CD4-positive, CD25-positive, alpha-beta regulatory T cell (primary cell): ENCODE data around the gene ZRANB1. TPM values are rescaled to one million over a fixed set of nuclear protein-coding genes. Genes with fewer than 3 reads are reported as not detected.
A peak's percentile ranks its signal among the peaks of the same experiment; 100 is the strongest.

ENCODE experiments used
- ATAC-seq, 2 donors: fragments of 150-1000 bp; cut with Tn5 transposase; one replicate each; pipeline ENCODE4 v1.10.0; 2021; ENCODE audit warnings: low read depth in 2 of 2, moderate number of reproducible peaks in 2 of 2, moderate library complexity in 1 of 2
- DNase-seq, 3 donors: peaks; one replicate each; pipeline versions ENCODE4 v3.0.0 to v3.0.0-alpha.2; 2012 to 2022; ENCODE audit warnings: mixed read lengths in 1 of 3
- H3K27ac ChIP-seq: one replicate; pipeline ENCODE4 v1.7.0; 2013; ENCODE audit warnings: mild to moderate bottlenecking, low read length; ENCODE audit not compliant: insufficient read depth, poor library complexity, severe bottlenecking
- H3K27me3 ChIP-seq: one replicate; pipeline ENCODE4 v1.7.0; 2013; ENCODE audit warnings: low read length; ENCODE audit not compliant: control insufficient read depth, insufficient read depth
- H3K36me3 ChIP-seq: one replicate; pipeline ENCODE4 v1.7.0; 2013; ENCODE audit warnings: mild to moderate bottlenecking, low read length, moderate library complexity; ENCODE audit not compliant: control insufficient read depth, insufficient read depth
- H3K4me1 ChIP-seq: 2 replicates; pipeline ENCODE4 v1.7.0; 2013; ENCODE audit warnings: mild to moderate bottlenecking, low read length; ENCODE audit not compliant: insufficient read depth, control insufficient read depth, poor library complexity, severe bottlenecking
- H3K4me3 ChIP-seq: one replicate; pipeline ENCODE4 v1.7.0; 2013; ENCODE audit warnings: low read depth, mild to moderate bottlenecking, low read length, moderate library complexity
- H3K9me3 ChIP-seq, 2 experiments: 1 replicate in 1 of 2; 2 replicates in 1 of 2; pipeline ENCODE4 v1.7.0; 2013; ENCODE audit warnings: low read length in 2 of 2, mild to moderate bottlenecking in 1 of 2, moderate library complexity in 1 of 2; ENCODE audit not compliant: control insufficient read depth in 2 of 2
- H3K27ac Mint-ChIP-seq, 3 donors: one replicate each; pipeline ENCODE4 v1.8.0; 2020 to 2022; ENCODE audit warnings: mild to moderate bottlenecking in 3 of 3, mixed read lengths in 3 of 3, moderate library complexity in 2 of 3
- H3K27me3 Mint-ChIP-seq: one replicate; pipeline ENCODE4 v1.8.0; 2022; ENCODE audit warnings: mild to moderate bottlenecking, mixed read lengths
- H3K36me3 Mint-ChIP-seq: one replicate; pipeline ENCODE4 v1.8.0; 2020; ENCODE audit warnings: mixed read lengths
- H3K4me1 Mint-ChIP-seq, 4 donors: one replicate each; pipeline ENCODE4 v1.8.0; 2020 to 2022; ENCODE audit warnings: mixed read lengths in 4 of 4, mild to moderate bottlenecking in 1 of 4
- H3K4me3 Mint-ChIP-seq, 4 donors: one replicate each; pipeline ENCODE4 v1.8.0; 2020 to 2022; ENCODE audit warnings: mild to moderate bottlenecking in 4 of 4, mixed read lengths in 4 of 4, moderate library complexity in 3 of 4
- H3K9me3 Mint-ChIP-seq, 7 donors: one replicate each; pipeline ENCODE4 v1.8.0; 2020 to 2022; ENCODE audit warnings: mixed read lengths in 7 of 7, mild to moderate bottlenecking in 3 of 7, moderate library complexity in 2 of 7
- polyA plus RNA-seq, 4 donors: library from polyadenylated mRNA; unstranded; fragments of 300-500 nt; fragmentation: Illumina TruSeq; gene quantifications; one replicate each; pipeline ENCODE4 v1.2.3, GENCODE V29; 2021
- total RNA-seq: library from RNA; stranded (reverse); gene quantifications from one replicate; pipeline ENCODE4 v1.2.3, GENCODE V29; 2022

ZRANB1 gene
- total and polyA plus RNA-seq, 5 donors from 2014 or later: 6.6 to 27.8 (median 6.9) TPM

- peaks cover 6% of the 10 kb centered on the region for H3K36me3 ChIP-seq
- H3K4me3 ChIP-seq: no peak overlapping the region
- peaks cover 14% of the 10 kb centered on the region for H3K36me3 Mint-ChIP-seq
- H3K4me3 Mint-ChIP-seq: no peak overlapping the region
- no peaks in the 10 kb centered on the region for H3K27me3 ChIP-seq
- peaks cover 13 to 67% (median 23%) of the 10 kb centered on the region in 4 donors for H3K4me1 Mint-ChIP-seq
- peaks cover 0 to under 1% (median 0%) of the 10 kb centered on the region in 7 donors for H3K9me3 Mint-ChIP-seq
- peaks cover 0 to 2% of the 10 kb centered on the region in 2 experiments for H3K9me3 ChIP-seq
- H3K27me3 Mint-ChIP-seq: no peaks in the 10 kb centered on the region
- no peak overlapping the region for H3K27ac Mint-ChIP-seq
- no peak for ATAC-seq
- no peak overlapping the region for H3K27ac ChIP-seq
- no peaks in the 10 kb centered on the region for H3K4me1 ChIP-seq
- DNase-seq: no peak
Measured at GRCh38 chr10:124926548-124926947, 15.4 kb upstream of the ZRANB1 start.

DNA sequence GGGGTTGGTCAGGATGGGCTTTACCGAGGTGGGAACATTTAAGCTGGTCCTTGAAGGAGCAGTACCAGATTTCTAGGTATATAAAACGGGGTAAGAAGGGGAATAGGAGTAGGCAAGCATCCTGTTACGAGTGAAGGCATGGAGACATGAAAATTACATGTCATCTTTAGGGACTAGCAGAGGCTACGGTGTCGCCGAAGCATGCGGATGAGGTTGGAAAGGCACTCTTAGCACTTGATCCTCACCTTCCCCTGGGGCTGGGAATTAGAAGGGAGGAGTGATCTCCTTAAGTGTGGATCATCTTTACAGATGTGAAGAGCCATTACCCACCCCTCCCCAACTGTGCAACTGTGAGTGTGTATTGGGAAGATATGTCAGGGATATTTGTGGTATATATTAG, 13.8 kb upstream of the ZRANB1 start:
- Mint-ChIP-seq H3K27ac (no peak overlapping the region), H3K27me3 (no peaks in the 10 kb centered on the region), H3K4me3 (no peak overlapping the region), H3K9me3 (peaks cover 0 to 5% (median 0%) of the 10 kb centered on the region in 7 donors), H3K4me1 (peaks cover 18 to 66% (median 27%) of the 10 kb centered on the region in 4 donors), H3K36me3 (peaks cover 19% of the 10 kb centered on the region)
- no peak for ATAC-seq
- DNase-seq: no peak
- Histone ChIP-seq H3K4me1 (no peaks in the 10 kb centered on the region), H3K27ac (no peak overlapping the region), H3K27me3 (no peaks in the 10 kb centered on the region), H3K36me3 (peaks cover 6% of the 10 kb centered on the region), H3K9me3 (peaks cover 0 to 7% of the 10 kb centered on the region in 2 experiments), H3K4me3 (no peak overlapping the region)

GRCh38 chr10:124928545-124928944, 13.4 kb upstream of the ZRANB1 start:
- DNase-seq: no peak
- no peak for ATAC-seq
- H3K27me3 Mint-ChIP-seq: no peaks in the 10 kb centered on the region
- Histone ChIP-seq H3K9me3 (peaks cover 0 to 7% of the 10 kb centered on the region in 2 experiments), H3K36me3 (peaks cover 6% of the 10 kb centered on the region), H3K27ac (no peak overlapping the region), H3K4me3 (no peak overlapping the region), H3K27me3 (no peaks in the 10 kb centered on the region), H3K4me1 (no peaks in the 10 kb centered on the region)
- peaks cover 21% of the 10 kb centered on the region for H3K36me3 Mint-ChIP-seq
- no peak overlapping the region for H3K27ac Mint-ChIP-seq
- H3K4me1 Mint-ChIP-seq: peaks cover 19 to 66% (median 28%) of the 10 kb centered on the region in 4 donors
- peak overlapping the region in 1 of 4 donors; percentile 2 for H3K4me3 Mint-ChIP-seq
- peaks cover 0 to 5% (median 0%) of the 10 kb centered on the region in 7 donors for H3K9me3 Mint-ChIP-seq

DNA sequence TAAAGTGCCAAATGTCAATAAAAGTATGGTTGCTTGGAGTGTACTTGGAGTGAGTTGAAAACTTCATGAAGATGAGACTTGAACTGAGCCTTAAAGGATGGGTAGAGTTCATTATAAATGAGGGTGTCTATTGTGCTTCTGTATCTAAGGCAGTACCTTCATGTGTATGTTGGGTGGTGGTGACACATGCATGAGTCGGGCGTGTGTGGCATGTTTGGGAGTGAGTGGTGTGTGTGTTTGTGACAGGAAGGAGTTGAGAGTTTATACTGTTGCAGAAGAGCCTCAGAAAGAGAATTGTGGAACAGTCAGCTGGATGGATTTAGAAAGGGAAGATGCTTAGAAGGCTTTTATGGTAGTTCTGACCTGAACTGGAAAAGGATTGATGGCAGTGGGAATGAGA, 6.0 kb upstream of the ZRANB1 start:
- Histone ChIP-seq H3K9me3 (peaks cover 0 to 7% of the 10 kb centered on the region in 2 experiments), H3K27me3 (no peaks in the 10 kb centered on the region), H3K4me1 (peaks cover 5% of the 10 kb centered on the region), H3K36me3 (no peaks in the 10 kb centered on the region), H3K27ac (no peak overlapping the region), H3K4me3 (peak overlapping the region; percentile 38)
- DNase-seq: no peak
- Mint-ChIP-seq H3K9me3 (peaks cover 0 to 5% (median 0%) of the 10 kb centered on the region in 7 donors), H3K27me3 (no peaks in the 10 kb centered on the region), H3K36me3 (peaks cover 17% of the 10 kb centered on the region), H3K4me3 (peak overlapping the region in 3 of 4 donors; percentile 7 to 27 (median 25)), H3K4me1 (peaks cover 40 to 58% (median 47%) of the 10 kb centered on the region in 4 donors), H3K27ac (peak overlapping the region; percentile 4 to 19 (median 11))
- no peak for ATAC-seq

- ATAC-seq: no peak
- Mint-ChIP-seq H3K9me3 (peaks cover 0 to 2% (median 0%) of the 10 kb centered on the region in 7 donors), H3K4me3 (no peak overlapping the region), H3K27me3 (no peaks in the 10 kb centered on the region), H3K4me1 (peaks cover 40 to 64% (median 48%) of the 10 kb centered on the region in 4 donors), H3K27ac (no peak overlapping the region), H3K36me3 (peaks cover 14% of the 10 kb centered on the region)
- no peak for DNase-seq
- Histone ChIP-seq H3K27me3 (no peaks in the 10 kb centered on the region), H3K4me3 (no peak overlapping the region), H3K9me3 (peaks cover 0 to 2% of the 10 kb centered on the region in 2 experiments), H3K4me1 (peaks cover 5% of the 10 kb centered on the region), H3K36me3 (no peaks in the 10 kb centered on the region), H3K27ac (no peak overlapping the region)
Measured at GRCh38 chr10:124936813-124937212, 5.1 kb upstream of the ZRANB1 start.

- peaks cover 5% of the 10 kb centered on the region for H3K4me1 ChIP-seq
- H3K36me3 ChIP-seq: peaks cover 13% of the 10 kb centered on the region
- Mint-ChIP-seq H3K27ac (no peak overlapping the region), H3K36me3 (peaks cover 20% of the 10 kb centered on the region), H3K27me3 (no peaks in the 10 kb centered on the region), H3K9me3 (no peaks in the 10 kb centered on the region), H3K4me3 (no peak overlapping the region), H3K4me1 (peaks cover 44 to 73% (median 62%) of the 10 kb centered on the region in 4 donors)
- H3K9me3 ChIP-seq: no peaks in the 10 kb centered on the region
- H3K27ac ChIP-seq: no peak overlapping the region
- DNase-seq (no peak), ATAC-seq (no peak)
- no peak overlapping the region for H3K4me3 ChIP-seq
- no peaks in the 10 kb centered on the region for H3K27me3 ChIP-seq
Measured at GRCh38 chr10:124939290-124939689, 2.6 kb upstream of the ZRANB1 start.

DNA sequence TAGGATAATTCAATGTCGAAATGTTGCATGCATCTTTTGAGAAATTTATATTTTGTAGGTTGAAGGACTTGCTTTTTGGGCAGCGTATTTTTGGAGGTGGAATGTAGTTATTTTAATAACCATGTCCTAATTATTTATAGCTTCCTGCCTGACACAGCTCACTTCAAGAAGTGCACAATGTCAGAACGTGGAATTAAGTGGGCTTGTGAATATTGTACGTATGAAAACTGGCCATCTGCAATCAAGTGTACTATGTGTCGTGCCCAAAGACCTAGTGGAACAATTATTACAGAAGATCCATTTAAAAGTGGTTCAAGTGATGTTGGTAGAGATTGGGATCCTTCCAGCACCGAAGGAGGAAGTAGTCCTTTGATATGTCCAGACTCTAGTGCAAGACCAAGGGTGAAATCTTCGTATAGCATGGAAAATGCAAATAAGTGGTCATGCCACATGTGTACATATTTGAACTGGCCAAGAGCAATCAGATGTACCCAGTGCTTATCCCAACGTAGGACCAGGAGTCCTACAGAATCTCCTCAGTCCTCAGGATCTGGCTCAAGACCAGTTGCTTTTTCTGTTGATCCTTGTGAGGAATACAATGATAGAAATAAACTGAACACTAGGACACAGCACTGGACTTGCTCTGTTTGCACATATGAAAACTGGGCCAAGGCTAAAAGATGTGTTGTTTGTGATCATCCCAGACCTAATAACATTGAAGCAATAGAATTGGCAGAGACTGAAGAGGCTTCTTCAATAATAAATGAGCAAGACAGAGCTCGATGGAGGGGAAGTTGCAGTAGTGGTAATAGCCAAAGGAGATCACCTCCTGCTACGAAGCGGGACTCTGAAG, 620 bp downstream of the ZRANB1 start:
- Mint-ChIP-seq H3K4me1 (peaks cover 33 to 71% (median 59%) of the 10 kb centered on the region in 4 donors), H3K4me3 (peak overlapping the region in 3 of 4 donors; percentile 2 to 58 (median 39)), H3K27me3 (no peaks in the 10 kb centered on the region), H3K27ac (peak overlapping the region in 2 of 3 donors; percentile 3 to 10), H3K36me3 (peaks cover 34% of the 10 kb centered on the region), H3K9me3 (no peaks in the 10 kb centered on the region)
- H3K9me3 ChIP-seq: no peaks in the 10 kb centered on the region
- ATAC-seq (no peak), DNase-seq (no peak)
- H3K27me3 ChIP-seq: no peaks in the 10 kb centered on the region
- H3K36me3 ChIP-seq: peaks cover 15% of the 10 kb centered on the region
- no peak overlapping the region for H3K4me3 ChIP-seq
- no peak overlapping the region for H3K27ac ChIP-seq
- H3K4me1 ChIP-seq: no peaks in the 10 kb centered on the region
